Skeletal muscle tissue (tissue), 4 donors: ENCODE data around the gene CERKL. TPM values are rescaled to one million over a fixed set of nuclear protein-coding genes. Genes with fewer than 3 reads are reported as not detected.
"Not testable (repeated sequence)": the region's sequence is repeated elsewhere in the genome, so short reads cannot be mapped to it uniquely, and the experiment has no call there.

Experiments
- H3K27ac ChIP-seq: one replicate; pipeline ENCODE4 v1.7.0; 2013; ENCODE audit warnings: mild to moderate bottlenecking, low read depth, low read length, inconsistent platforms
- H3K27me3 ChIP-seq, 3 donors: one replicate each; pipeline ENCODE4 v1.7.0; 2013; ENCODE audit warnings: low read length in 3 of 3; ENCODE audit not compliant: control insufficient read depth in 3 of 3, insufficient read depth in 3 of 3
- H3K36me3 ChIP-seq, 3 donors: one replicate each; pipeline ENCODE4 v1.7.0; 2013; ENCODE audit warnings: low read length in 3 of 3; ENCODE audit not compliant: control insufficient read depth in 3 of 3, insufficient read depth in 3 of 3
- H3K4me1 ChIP-seq, 3 donors: one replicate each; pipeline ENCODE4 v1.7.0; 2013; ENCODE audit warnings: low read length in 3 of 3, mild to moderate bottlenecking in 3 of 3; ENCODE audit not compliant: control insufficient read depth in 3 of 3, insufficient read depth in 3 of 3
- H3K4me3 ChIP-seq, 3 donors: one replicate each; pipeline ENCODE4 v1.7.0; 2013; ENCODE audit warnings: low read length in 3 of 3
- H3K9ac ChIP-seq, 3 donors: one replicate each; pipeline ENCODE4 v1.7.0; 2013; ENCODE audit warnings: low read length in 3 of 3, mild to moderate bottlenecking in 3 of 3, moderate library complexity in 2 of 3, low read depth in 1 of 3
- H3K9me3 ChIP-seq, 3 donors: one replicate each; pipeline ENCODE4 v1.7.0; 2013; ENCODE audit warnings: low read length in 3 of 3; ENCODE audit not compliant: control insufficient read depth in 3 of 3
- total RNA-seq: library from RNA; depleted of rRNA; stranded (reverse); fragments of >200 nt; gene quantifications from one replicate; pipeline ENCODE4 v1.2.3, GENCODE V29; 2014
- donor health status: Osteomylitis.

CERKL gene, protein sequence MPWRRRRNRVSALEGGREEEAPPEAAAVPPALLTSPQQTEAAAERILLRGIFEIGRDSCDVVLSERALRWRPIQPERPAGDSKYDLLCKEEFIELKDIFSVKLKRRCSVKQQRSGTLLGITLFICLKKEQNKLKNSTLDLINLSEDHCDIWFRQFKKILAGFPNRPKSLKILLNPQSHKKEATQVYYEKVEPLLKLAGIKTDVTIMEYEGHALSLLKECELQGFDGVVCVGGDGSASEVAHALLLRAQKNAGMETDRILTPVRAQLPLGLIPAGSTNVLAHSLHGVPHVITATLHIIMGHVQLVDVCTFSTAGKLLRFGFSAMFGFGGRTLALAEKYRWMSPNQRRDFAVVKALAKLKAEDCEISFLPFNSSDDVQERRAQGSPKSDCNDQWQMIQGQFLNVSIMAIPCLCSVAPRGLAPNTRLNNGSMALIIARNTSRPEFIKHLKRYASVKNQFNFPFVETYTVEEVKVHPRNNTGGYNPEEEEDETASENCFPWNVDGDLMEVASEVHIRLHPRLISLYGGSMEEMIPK
- not detected for total RNA-seq

DNA sequence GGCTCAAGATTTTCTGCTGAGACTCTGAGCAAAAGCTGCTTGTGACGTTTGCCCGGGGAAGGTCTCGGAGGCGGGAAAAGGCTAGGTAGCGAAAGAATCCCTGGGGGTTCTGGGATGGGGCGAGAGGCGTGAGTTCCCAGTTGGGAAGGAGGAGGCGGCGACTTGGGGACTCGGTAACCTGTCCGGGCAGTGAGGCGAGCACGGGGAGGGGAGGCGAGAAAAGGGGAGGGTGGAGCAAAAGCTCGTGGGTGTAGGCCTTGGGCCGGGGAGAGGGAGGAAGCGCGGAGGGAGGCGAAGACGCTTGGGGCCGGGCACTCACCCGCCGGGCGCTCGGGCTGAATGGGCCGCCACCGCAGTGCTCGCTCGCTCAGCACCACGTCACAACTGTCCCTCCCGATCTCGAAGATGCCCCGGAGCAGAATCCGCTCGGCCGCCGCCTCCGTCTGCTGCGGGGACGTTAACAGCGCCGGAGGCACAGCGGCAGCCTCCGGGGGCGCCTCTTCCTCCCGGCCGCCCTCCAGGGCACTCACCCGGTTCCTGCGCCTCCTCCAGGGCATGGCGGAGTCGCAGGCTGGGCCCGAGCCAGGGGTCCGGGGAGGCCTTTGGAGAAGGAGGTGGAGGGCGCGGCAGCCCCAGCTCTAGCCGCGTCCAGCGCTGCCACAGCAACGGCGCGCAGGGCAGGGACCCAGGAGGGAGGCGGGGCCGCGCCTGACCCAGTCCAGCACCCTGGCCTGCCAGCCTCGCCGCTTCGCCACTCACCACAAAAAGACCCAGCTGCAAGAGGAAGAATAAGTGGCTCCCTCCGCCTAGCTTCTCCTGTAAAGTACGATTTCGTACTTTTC is at the start of gene CERKL:
Gene CERKL, minus strand, starts transcription at position 656 of the 842 bp plus-strand sequence. Its CDS starts 99 bp downstream, at position 557.
- Histone ChIP-seq H3K27ac (no peak within 1 kb of the TSS), H3K4me1 (peaks cover 0 to 6% (median 6%) of the 10 kb centered on the region in 3 donors), H3K9me3 (no peaks in the 10 kb centered on the region), H3K9ac (no peak within 1 kb of the TSS), H3K36me3 (no peaks in the 10 kb centered on the region), H3K4me3 (peak within 1 kb of the TSS; percentile 31 to 54 (median 32)), H3K27me3 (peaks cover 6 to 19% (median 14%) of the 10 kb centered on the region in 3 donors)

- not testable (repeated sequence) for H3K27me3 ChIP-seq
Measured at GRCh38 chr2:181702519-181702918, 45.6 kb upstream of the CERKL start.

GRCh38 chr2:181698223-181698622 is 41.3 kb upstream of the CERKL start:
- Histone ChIP-seq H3K4me3 (no peak overlapping the region), H3K4me1 (no peaks in the 10 kb centered on the region), H3K9me3 (no peaks in the 10 kb centered on the region), H3K36me3 (no peaks in the 10 kb centered on the region), H3K27me3 (no peaks in the 10 kb centered on the region), H3K9ac (no peak overlapping the region), H3K27ac (no peak overlapping the region)

More at GRCh38 chr2:181702519-181702918, 45.6 kb upstream of the CERKL start:
- not testable (repeated sequence) for H3K27ac ChIP-seq, H3K36me3 ChIP-seq, H3K4me3 ChIP-seq, H3K9ac ChIP-seq, H3K9me3 ChIP-seq, H3K4me1 ChIP-seq

GRCh38 chr2:181697571-181697970 is 40.7 kb upstream of the CERKL start:
- Histone ChIP-seq H3K9me3 (no peaks in the 10 kb centered on the region), H3K27me3 (no peaks in the 10 kb centered on the region), H3K9ac (no peak overlapping the region), H3K4me1 (no peaks in the 10 kb centered on the region), H3K27ac (no peak overlapping the region), H3K36me3 (no peaks in the 10 kb centered on the region), H3K4me3 (no peak overlapping the region)

DNA sequence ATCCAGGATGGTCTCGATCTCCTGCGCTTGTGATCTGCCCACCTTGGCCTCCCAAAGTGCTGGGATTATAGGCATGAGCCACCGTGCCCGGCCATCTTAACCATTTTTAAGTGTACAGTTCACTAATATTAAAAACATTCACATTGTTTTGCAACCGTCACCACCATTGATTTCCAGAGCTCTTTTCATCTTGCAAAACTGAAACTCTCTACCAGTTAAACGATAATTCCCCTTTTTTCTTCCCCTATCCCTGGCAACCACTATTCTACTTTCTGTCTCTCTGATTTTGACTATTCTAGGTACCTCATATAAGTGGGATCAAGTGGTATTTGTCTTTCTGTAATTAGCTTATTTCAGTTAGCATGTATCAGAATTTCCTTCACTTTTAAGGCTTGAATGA is 40.2 kb upstream of the CERKL start:
- Histone ChIP-seq H3K9me3 (no peaks in the 10 kb centered on the region), H3K4me1 (no peaks in the 10 kb centered on the region), H3K9ac (no peak overlapping the region), H3K27me3 (no peaks in the 10 kb centered on the region), H3K27ac (no peak overlapping the region), H3K36me3 (no peaks in the 10 kb centered on the region), H3K4me3 (no peak overlapping the region)

DNA sequence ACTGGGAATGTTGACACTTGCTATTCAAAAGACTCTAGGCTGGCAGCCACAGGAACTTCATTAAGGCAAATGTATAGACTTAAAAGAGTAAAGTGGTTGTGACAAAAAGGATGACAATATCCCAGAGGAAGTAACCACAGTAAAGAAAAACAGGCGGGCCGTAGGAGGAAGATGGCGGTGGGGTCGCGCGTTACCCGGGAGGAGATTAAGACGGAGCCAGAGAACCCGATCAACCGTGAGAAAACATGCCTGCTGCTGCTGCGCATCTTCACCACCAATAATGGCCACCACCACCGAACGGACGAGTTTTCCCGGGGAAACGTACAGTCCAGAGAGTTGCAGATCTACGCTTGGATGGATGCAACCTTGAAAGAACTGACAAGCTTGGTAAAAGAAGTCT is 37.4 kb upstream of the CERKL start:
- H3K27ac ChIP-seq = no peak overlapping the region
- H3K4me3 ChIP-seq = no peak overlapping the region
- H3K9ac ChIP-seq = no peak overlapping the region
- H3K36me3 ChIP-seq = no peaks in the 10 kb centered on the region
- H3K9me3 ChIP-seq = no peaks in the 10 kb centered on the region
- H3K4me1 ChIP-seq = no peaks in the 10 kb centered on the region
- no peaks in the 10 kb centered on the region for H3K27me3 ChIP-seq

DNA sequence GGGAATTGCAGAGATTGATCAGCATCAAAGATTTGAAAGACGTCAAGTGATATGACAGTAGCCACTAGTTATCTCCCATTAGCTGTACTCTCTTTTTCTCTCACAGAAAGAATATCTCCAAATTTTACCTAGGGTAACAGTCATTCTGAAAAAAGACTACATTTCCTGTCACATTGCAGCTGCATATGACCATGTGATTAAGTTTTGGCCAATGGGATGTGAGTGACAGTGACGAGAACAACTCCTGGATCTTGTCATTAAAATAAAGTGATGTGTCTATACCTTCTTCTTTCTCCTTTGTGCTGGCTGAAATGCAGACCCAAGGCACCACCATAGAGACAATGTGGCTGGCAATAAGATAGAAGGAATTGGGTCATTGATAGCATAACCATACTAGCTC is 34.0 kb upstream of the CERKL start:
- no peak overlapping the region for H3K4me3 ChIP-seq
- H3K36me3 ChIP-seq = no peaks in the 10 kb centered on the region
- no peak overlapping the region for H3K9ac ChIP-seq
- H3K9me3 ChIP-seq = no peaks in the 10 kb centered on the region
- H3K27ac ChIP-seq = no peak overlapping the region
- H3K4me1 ChIP-seq = no peaks in the 10 kb centered on the region
- H3K27me3 ChIP-seq = peaks cover 0 to 8% (median 8%) of the 10 kb centered on the region in 3 donors

DNA sequence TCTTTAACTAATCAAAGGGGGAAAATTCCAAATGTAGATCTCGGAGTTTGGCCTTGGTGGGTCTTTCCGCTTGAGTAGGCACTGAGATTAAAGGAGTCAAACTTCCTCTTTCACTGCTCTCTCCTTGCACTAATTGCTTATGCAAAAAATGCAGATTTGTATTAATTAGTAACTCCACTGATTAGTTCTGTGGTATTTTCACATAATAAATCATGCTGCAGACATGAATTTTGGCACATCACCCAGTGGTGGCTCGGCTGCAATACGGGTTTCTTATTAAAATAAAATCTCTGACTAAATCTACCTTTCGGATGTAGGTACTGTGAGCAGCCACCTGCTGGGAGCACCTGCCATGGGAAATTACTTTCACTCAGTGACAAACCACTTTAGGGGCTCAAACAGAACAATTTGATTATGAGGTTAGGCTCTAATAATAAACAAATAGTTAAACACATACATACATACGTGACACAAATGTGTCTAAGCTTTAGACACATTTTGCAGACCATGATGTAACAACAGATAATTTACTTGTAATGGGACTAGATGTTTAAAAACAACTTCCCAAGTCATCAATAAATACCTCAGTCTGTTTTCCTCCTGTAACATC is 29.8 kb upstream of the CERKL start:
- Histone ChIP-seq H3K4me1 (peaks cover 0 to 11% (median 6%) of the 10 kb centered on the region in 3 donors), H3K27me3 (peaks cover 39 to 45% (median 45%) of the 10 kb centered on the region in 3 donors), H3K27ac (no peak overlapping the region)

DNA sequence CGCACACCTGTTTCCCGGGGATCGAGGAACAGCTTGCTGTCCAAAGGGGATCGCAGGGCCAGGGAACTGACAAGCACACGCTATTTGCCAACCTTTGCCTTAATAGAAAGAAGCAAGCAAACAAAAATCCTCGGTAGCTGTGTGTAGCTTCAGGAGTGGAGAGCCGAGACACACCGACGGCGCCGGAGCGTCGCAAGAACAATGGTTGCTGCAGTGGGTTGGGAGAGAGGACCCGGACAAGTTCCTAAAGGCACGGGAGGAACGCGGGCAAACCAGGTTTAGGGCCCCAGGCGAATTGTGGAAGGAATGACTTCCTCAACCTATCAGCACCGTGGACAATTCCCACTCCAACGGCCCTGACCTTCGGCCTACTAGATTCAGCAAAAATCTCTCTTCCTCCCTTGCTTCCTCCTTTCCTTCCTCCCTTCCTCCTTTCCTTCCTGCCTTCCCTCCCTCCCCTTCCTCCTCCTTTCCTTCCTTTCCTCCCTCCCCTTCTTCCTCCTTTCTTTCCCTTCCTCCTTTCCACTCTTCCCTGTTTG is 28.3 kb upstream of the CERKL start:
- Histone ChIP-seq H3K27me3 (peaks cover 53 to 59% (median 58%) of the 10 kb centered on the region in 3 donors), H3K27ac (no peak overlapping the region), H3K4me1 (peaks cover 0 to 19% (median 11%) of the 10 kb centered on the region in 3 donors), H3K9me3 (peaks cover 0 to 3% (median 0%) of the 10 kb centered on the region in 3 donors), H3K9ac (no peak overlapping the region), H3K36me3 (no peaks in the 10 kb centered on the region), H3K4me3 (no peak overlapping the region)

More for the DNA sequence above, 29.8 kb upstream of the CERKL start:
- no peaks in the 10 kb centered on the region for H3K36me3 ChIP-seq
- peaks cover 0 to 3% (median 0%) of the 10 kb centered on the region in 3 donors for H3K9me3 ChIP-seq
- H3K9ac ChIP-seq = no peak overlapping the region
- H3K4me3 ChIP-seq = no peak overlapping the region
